ENCODE results near the gene BMPR1A. TPM values are rescaled to one million over a fixed set of nuclear protein-coding genes. Genes with fewer than 3 reads are reported as not detected.

BMPR1A gene
- total RNA-seq, 2 donors from 2014 or later: 9.9 to 12.2 TPM

DNA sequence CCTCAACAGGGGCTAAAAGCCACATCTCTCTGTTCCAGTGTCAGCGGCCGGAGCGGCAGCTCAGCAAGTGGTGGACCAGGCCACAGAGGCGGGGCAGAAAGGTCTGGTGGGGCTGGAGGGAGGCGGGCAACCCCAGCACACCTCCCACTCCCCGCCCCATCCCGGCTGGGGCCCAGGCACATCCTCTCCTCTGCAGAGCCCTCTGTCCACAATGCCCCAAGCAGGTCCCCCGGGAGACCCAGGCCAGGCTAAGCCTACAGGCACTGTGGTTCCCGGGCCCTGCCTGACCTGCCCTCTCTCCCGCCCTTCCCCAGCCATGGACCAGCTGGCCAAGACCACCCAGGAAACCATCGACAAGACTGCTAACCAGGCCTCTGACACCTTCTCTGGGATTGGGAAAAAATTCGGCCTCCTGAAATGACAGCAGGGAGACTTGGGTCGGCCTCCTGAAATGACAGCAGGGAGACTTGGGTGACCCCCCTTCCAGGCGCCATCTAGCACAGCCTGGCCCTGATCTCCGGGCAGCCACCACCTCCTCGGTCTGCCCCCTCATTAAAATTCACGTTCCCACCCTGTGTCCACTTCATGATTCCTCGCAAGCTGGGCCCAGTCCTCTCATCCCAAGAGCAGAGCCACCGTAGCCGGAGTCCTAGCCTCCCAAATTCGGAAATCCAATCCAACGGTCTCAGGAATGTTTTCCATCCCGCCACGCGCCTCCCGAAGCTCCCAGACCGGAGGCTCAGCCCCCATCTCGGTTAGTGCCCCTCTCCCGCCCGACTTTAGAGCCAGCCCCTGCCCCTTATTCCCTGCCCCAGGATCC, 214.0 kb downstream of the BMPR1A start:
- peak; percentile 55 to 75 (median 70) for DNase-seq
- intact Hi-C loops (cut with DNase I): no loop called here
- peaks cover 56% of the 10 kb centered on the region for H3K4me1 ChIP-seq
- H3K27ac ChIP-seq: peak overlapping the region; percentile 88 to 99 (median 93)
- H3K9me3 ChIP-seq: no peaks in the 10 kb centered on the region
- H3K27me3 ChIP-seq: no peaks in the 10 kb centered on the region
- no peaks in the 10 kb centered on the region for H3K36me3 ChIP-seq (replicated peaks in 1 of 2; ENCODE audit: insufficient read depth in 1 of 2, low read depth in 2 of 2)
- peak overlapping the region; percentile 4 to 71 for H3K4me3 ChIP-seq
- 13 to 29% methylated on average over 21 to 30 of the region's 30 CpGs for WGBS, 2 donors
- peak in 2 of 3 donors; percentile 0 to 18 for TF ChIP-seq POLR2A (IDR thresholded peaks at IDR 0.05)
- TF ChIP-seq, protein P1, sequence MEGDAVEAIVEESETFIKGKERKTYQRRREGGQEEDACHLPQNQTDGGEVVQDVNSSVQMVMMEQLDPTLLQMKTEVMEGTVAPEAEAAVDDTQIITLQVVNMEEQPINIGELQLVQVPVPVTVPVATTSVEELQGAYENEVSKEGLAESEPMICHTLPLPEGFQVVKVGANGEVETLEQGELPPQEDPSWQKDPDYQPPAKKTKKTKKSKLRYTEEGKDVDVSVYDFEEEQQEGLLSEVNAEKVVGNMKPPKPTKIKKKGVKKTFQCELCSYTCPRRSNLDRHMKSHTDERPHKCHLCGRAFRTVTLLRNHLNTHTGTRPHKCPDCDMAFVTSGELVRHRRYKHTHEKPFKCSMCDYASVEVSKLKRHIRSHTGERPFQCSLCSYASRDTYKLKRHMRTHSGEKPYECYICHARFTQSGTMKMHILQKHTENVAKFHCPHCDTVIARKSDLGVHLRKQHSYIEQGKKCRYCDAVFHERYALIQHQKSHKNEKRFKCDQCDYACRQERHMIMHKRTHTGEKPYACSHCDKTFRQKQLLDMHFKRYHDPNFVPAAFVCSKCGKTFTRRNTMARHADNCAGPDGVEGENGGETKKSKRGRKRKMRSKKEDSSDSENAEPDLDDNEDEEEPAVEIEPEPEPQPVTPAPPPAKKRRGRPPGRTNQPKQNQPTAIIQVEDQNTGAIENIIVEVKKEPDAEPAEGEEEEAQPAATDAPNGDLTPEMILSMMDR (IDR thresholded peaks at IDR 0.05): no peak
- ATAC-seq: peak; percentile 12

DNA sequence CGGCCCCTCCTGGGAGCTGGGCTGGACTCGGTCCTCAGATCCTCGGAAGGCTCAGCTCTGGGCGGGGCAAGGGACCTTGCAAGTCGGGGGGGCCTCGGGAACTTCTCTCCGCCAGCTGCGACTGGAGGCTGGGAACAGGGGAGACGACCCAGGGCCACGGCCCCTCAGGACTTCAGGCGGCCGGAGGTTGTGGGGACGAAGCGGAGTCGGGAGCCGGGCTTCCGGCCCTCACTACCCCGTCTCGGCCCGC, 214.5 kb downstream of the BMPR1A start:
- H3K27ac ChIP-seq: peak overlapping the region; percentile 88 to 99 (median 93)
- no peak for DNase-seq
- H3K9me3 ChIP-seq: no peaks in the 10 kb centered on the region
- ATAC-seq: peak; percentile 29
- H3K27me3 ChIP-seq: no peaks in the 10 kb centered on the region
- peak; percentile 95 to 97 (median 97) for TF ChIP-seq POLR2A (IDR thresholded peaks at IDR 0.05)
- TF ChIP-seq, protein P1 (IDR thresholded peaks at IDR 0.05): no peak
- peaks cover 55% of the 10 kb centered on the region for H3K4me1 ChIP-seq
- H3K4me3 ChIP-seq: peak overlapping the region; percentile 4 to 71
- intact Hi-C loops (cut with DNase I): no loop called here
- 4% methylated on average over 20 of the region's 20 CpGs; no CpG with 5 or more reads in 1 of the 2 donors for WGBS, 2 donors
- no peaks in the 10 kb centered on the region for H3K36me3 ChIP-seq (replicated peaks in 1 of 2; ENCODE audit: insufficient read depth in 1 of 2, low read depth in 2 of 2)

DNA sequence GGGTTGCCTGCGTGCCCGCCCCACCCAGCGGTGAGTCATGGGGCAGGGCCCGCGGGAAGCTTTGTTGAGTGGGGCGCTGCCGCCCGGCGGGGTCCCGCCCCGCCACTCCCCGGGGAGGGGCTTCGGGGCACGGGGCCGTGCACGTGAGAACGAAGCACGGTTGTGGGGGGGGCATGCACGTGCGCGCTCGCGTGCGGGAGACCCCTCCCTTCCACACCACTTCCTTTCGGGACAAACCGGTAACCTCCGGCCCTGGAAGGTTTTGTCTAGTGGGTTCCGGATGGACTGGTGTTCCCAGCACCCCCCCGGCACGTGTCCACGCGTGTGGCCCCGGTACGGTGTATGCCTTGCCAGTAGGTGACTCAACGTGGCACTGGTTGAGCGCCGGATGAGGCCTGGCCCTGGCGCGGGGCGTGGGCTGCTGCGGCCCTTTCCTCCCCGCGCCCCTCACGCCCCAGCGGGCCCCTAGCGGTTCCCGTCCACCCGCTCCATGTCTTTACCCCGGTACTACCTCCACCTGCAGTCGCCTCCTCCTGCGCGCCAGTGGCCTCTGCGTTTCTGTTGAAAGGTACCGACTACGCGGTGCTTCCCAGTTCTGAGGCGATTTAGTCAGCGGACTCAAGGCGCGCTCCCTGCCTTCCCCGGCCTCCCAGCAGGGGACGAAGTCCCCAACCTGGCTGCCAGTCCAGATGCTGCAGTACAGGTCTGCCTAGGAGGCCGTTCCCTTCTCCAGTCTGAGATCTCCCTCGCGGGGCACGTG, 215.0 kb downstream of the BMPR1A start:
- H3K36me3 ChIP-seq (replicated peaks in 1 of 2; ENCODE audit: insufficient read depth in 1 of 2, low read depth in 2 of 2): no peaks in the 10 kb centered on the region
- ATAC-seq: peak; percentile 87
- H3K27ac ChIP-seq: peak overlapping the region; percentile 88 to 99 (median 93)
- TF ChIP-seq, protein P1 (IDR thresholded peaks at IDR 0.05): peak in 4 of 7 experiments; percentile 16 to 58 (median 52)
- TF ChIP-seq POLR2A (IDR thresholded peaks at IDR 0.05): peak in 2 of 3 donors; percentile 60 to 75
- no peaks in the 10 kb centered on the region for H3K9me3 ChIP-seq
- DNase-seq: peak; percentile 90 to 94 (median 92)
- 0 to 5% methylated on average over 3 to 52 of the region's 66 CpGs for WGBS, 2 donors
- no peaks in the 10 kb centered on the region for H3K27me3 ChIP-seq
- H3K4me3 ChIP-seq: peak overlapping the region; percentile 4 to 71
- peaks cover 50% of the 10 kb centered on the region for H3K4me1 ChIP-seq
- intact Hi-C loops (cut with DNase I): no loop called here

DNA sequence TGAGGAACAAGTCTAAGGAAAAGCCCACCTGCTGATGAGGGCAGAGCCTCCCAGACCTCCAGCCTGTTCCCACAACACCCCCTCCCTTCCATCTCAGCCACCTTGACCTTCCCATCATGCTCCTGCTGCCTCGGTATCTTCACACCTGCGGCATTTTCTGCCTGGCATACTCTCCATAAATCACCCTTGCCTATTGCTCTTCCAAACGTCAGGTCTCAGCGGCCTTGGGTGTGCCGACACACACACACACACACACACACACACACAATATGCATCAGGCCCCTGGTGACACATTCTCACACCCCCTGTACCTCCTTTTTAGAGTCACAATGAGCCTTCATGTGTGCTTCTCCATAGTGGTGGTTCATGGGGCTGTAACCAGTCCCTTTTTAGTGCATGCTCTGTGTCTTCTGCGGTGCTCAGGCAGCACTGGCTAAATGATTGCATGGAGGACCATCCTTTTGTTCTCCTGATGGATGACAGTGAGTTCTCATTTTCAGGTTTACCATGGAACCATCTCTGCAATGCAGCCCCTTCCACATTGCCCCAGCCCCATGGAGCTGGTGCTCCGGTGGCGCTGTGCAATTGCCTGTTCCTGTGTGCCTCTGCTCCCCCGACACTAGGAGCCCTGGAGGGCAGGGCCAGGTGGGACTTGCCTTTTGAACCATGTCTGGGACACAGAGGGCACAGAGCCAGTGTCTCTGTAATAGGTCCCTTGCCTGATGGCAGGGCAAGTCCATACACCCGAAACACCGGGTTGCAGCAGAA, 216.4 kb downstream of the BMPR1A start:
- H3K36me3 ChIP-seq (replicated peaks in 1 of 2; ENCODE audit: insufficient read depth in 1 of 2, low read depth in 2 of 2): no peaks in the 10 kb centered on the region
- H3K4me1 ChIP-seq: peaks cover 36% of the 10 kb centered on the region

More for the DNA sequence above, 216.4 kb downstream of the BMPR1A start:
- peak in 1 of 4 donors; percentile 5 for DNase-seq
- 80 to 86% methylated on average over 9 to 11 of the region's 11 CpGs for WGBS, 2 donors
- no peak for TF ChIP-seq POLR2A (IDR thresholded peaks at IDR 0.05)
- TF ChIP-seq, protein P1 (IDR thresholded peaks at IDR 0.05): no peak
- Histone ChIP-seq H3K27ac (peak overlapping the region in 2 of 4 donors; percentile 95 to 99), H3K4me3 (no peak overlapping the region), H3K27me3 (no peaks in the 10 kb centered on the region), H3K9me3 (no peaks in the 10 kb centered on the region)
- ATAC-seq: no peak
- intact Hi-C loops (cut with DNase I): no loop called here

Data from body of pancreas (tissue), 4 donors.